Adipocyte (in vitro differentiated cells): ENCODE data around the gene HES5.

Experiments
- DNase-seq: peaks from one replicate; pipeline ENCODE4 v3.0.0-alpha.2; 2015; ENCODE audit warnings: low read depth
- H3K27me3 ChIP-seq: replicated peaks from 2 replicates; pipeline ENCODE4 v1.7.0; 2013; ENCODE audit warnings: mild to moderate bottlenecking, low read length, moderate library complexity; ENCODE audit not compliant: control insufficient read depth, insufficient read depth
- H3K36me3 ChIP-seq: 2 replicates; pipeline ENCODE4 v1.7.0; 2013; ENCODE audit warnings: low read length, mild to moderate bottlenecking, moderate library complexity; ENCODE audit not compliant: control insufficient read depth, insufficient read depth, severe bottlenecking
- H3K4me1 ChIP-seq: 2 replicates; pipeline ENCODE4 v1.7.0; 2013; ENCODE audit warnings: mild to moderate bottlenecking, low read length, moderate library complexity; ENCODE audit not compliant: control insufficient read depth, insufficient read depth
- H3K4me3 ChIP-seq: 2 replicates; pipeline ENCODE4 v1.7.0; 2013; ENCODE audit warnings: mild to moderate bottlenecking, low read length, moderate library complexity
- H3K9ac ChIP-seq: 2 replicates; pipeline ENCODE4 v1.7.0; 2013; ENCODE audit warnings: mild to moderate bottlenecking, low read length, moderate library complexity
- H3K9me3 ChIP-seq: 2 replicates; pipeline ENCODE4 v1.7.0; 2013; ENCODE audit warnings: mild to moderate bottlenecking, low read length, moderate library complexity; ENCODE audit not compliant: control insufficient read depth

HES5 gene

GRCh38 chr1:2507744-2508155 is 22.3 kb downstream of the HES5 start:
- Histone ChIP-seq H3K36me3 (peaks cover 41% of the 10 kb centered on the region), H3K9me3 (no peaks in the 10 kb centered on the region), H3K9ac (no peak overlapping the region), H3K4me1 (peaks cover 4% of the 10 kb centered on the region), H3K4me3 (no peak overlapping the region), H3K27me3 (peaks cover 8% of the 10 kb centered on the region)
- no peak for DNase-seq

GRCh38 chr1:2506901-2507565 is 23.0 kb downstream of the HES5 start:
- H3K9ac ChIP-seq: no peak overlapping the region
- peaks cover 4% of the 10 kb centered on the region for H3K4me1 ChIP-seq
- H3K36me3 ChIP-seq: peaks cover 33% of the 10 kb centered on the region
- no peak for DNase-seq
- no peak overlapping the region for H3K4me3 ChIP-seq
- H3K9me3 ChIP-seq: no peaks in the 10 kb centered on the region
- H3K27me3 ChIP-seq: peaks cover 10% of the 10 kb centered on the region

GRCh38 chr1:2506007-2506860 is 23.8 kb downstream of the HES5 start:
- no peak overlapping the region for H3K9ac ChIP-seq
- H3K27me3 ChIP-seq: peaks cover 12% of the 10 kb centered on the region
- peaks cover 26% of the 10 kb centered on the region for H3K36me3 ChIP-seq
- peaks cover 4% of the 10 kb centered on the region for H3K4me1 ChIP-seq
- H3K9me3 ChIP-seq: no peaks in the 10 kb centered on the region
- DNase-seq: no peak
- H3K4me3 ChIP-seq: no peak overlapping the region

- H3K27me3 ChIP-seq: peaks cover 14% of the 10 kb centered on the region
- H3K4me3 ChIP-seq: no peak overlapping the region
- H3K4me1 ChIP-seq: peaks cover 4% of the 10 kb centered on the region
- no peak overlapping the region for H3K9ac ChIP-seq
- DNase-seq: no peak
- H3K36me3 ChIP-seq: peaks cover 20% of the 10 kb centered on the region
- no peaks in the 10 kb centered on the region for H3K9me3 ChIP-seq
These were observed 24.5 kb downstream of the HES5 start for GRCh38 chr1:2505461-2505994.

- Histone ChIP-seq H3K27me3 (peaks cover 18% of the 10 kb centered on the region), H3K4me3 (no peak overlapping the region), H3K36me3 (peaks cover 14% of the 10 kb centered on the region), H3K9ac (no peak overlapping the region), H3K4me1 (peaks cover 4% of the 10 kb centered on the region), H3K9me3 (no peaks in the 10 kb centered on the region)
- DNase-seq: no peak
These were observed 25.2 kb downstream of the HES5 start for GRCh38 chr1:2504949-2505272.

- peaks cover 22% of the 10 kb centered on the region for H3K27me3 ChIP-seq
- no peak overlapping the region for H3K9ac ChIP-seq
- peaks cover 4% of the 10 kb centered on the region for H3K4me1 ChIP-seq
- no peak overlapping the region for H3K4me3 ChIP-seq
- no peaks in the 10 kb centered on the region for H3K9me3 ChIP-seq
- peaks cover 9% of the 10 kb centered on the region for H3K36me3 ChIP-seq
- DNase-seq: no peak
These were observed 25.7 kb downstream of the HES5 start for GRCh38 chr1:2504225-2504948.

GRCh38 chr1:2503554-2504224 is 26.4 kb downstream of the HES5 start:
- DNase-seq: no peak
- Histone ChIP-seq H3K9ac (no peak overlapping the region), H3K4me1 (peaks cover 4% of the 10 kb centered on the region), H3K4me3 (no peak overlapping the region), H3K9me3 (no peaks in the 10 kb centered on the region), H3K27me3 (peaks cover 25% of the 10 kb centered on the region), H3K36me3 (peaks cover 2% of the 10 kb centered on the region)

- peaks cover 4% of the 10 kb centered on the region for H3K4me1 ChIP-seq
- no peak for DNase-seq
- H3K4me3 ChIP-seq: no peak overlapping the region
- no peaks in the 10 kb centered on the region for H3K36me3 ChIP-seq
- H3K9me3 ChIP-seq: no peaks in the 10 kb centered on the region
- H3K27me3 ChIP-seq: peaks cover 25% of the 10 kb centered on the region
- no peak overlapping the region for H3K9ac ChIP-seq
These were observed 27.2 kb downstream of the HES5 start for GRCh38 chr1:2502661-2503553.

GRCh38 chr1:2502210-2502609 is 27.9 kb downstream of the HES5 start:
- no peak for DNase-seq
- Histone ChIP-seq H3K36me3 (no peaks in the 10 kb centered on the region), H3K27me3 (peaks cover 28% of the 10 kb centered on the region), H3K4me1 (peaks cover 4% of the 10 kb centered on the region), H3K9ac (no peak overlapping the region), H3K4me3 (no peak overlapping the region), H3K9me3 (no peaks in the 10 kb centered on the region)

GRCh38 chr1:2501820-2502119 is 28.3 kb downstream of the HES5 start:
- no peak overlapping the region for H3K9ac ChIP-seq
- no peak overlapping the region for H3K4me3 ChIP-seq
- no peak for DNase-seq
- H3K9me3 ChIP-seq: no peaks in the 10 kb centered on the region
- H3K27me3 ChIP-seq: peaks cover 32% of the 10 kb centered on the region
- peaks cover 4% of the 10 kb centered on the region for H3K4me1 ChIP-seq
- no peaks in the 10 kb centered on the region for H3K36me3 ChIP-seq
